HCT116 (cell line): ENCODE results near the gene HMGCS2. TPM values are rescaled to one million over a fixed set of nuclear protein-coding genes. Genes with fewer than 3 reads are reported as not detected.

Experiments used
- ATAC-seq: fragments of 200-7000 bp; cut with Tn5 transposase; 2 replicates; pipeline ENCODE4 v1.9.1; 2020; ENCODE audit warnings: mild to moderate bottlenecking, moderate library complexity
- BruUV-seq: library from RNA; stranded (reverse); fragments of 400-500 nt; replicated peaks from 2 replicates; lab custom pipeline; 2021; lab: Mats Ljungman, UMichigan
- CTCF ChIA-PET: fragments of 300-600 bp; sonication (Branson Sonifier 250); formaldehyde crosslinking; loops from one replicate; lab custom pipeline; 2021; ENCODE audit warnings: antibody characterized with exemption; lab: Charles Lee
- POLR2A ChIA-PET: fragments of 300-600, 350-600 bp; sonication (Branson Sonifier 250); formaldehyde crosslinking; loops from one replicate; lab custom pipeline; 2021; ENCODE audit warnings: antibody characterized with exemption; lab: Charles Lee
- RAD21 ChIA-PET, 2 experiments: fragments of 300-600 bp; sonication (Branson Sonifier 250); formaldehyde crosslinking; loops; one replicate each; lab custom pipeline; 2023; ENCODE audit warnings: low total read pairs in 2 of 2; ENCODE audit not compliant: uncharacterized antibody in 2 of 2, unreplicated experiment in 2 of 2, low non-redundant PET in 1 of 2; lab: Charles Lee
- DNase-seq: peaks from one replicate; pipeline ENCODE4 v3.0.0-alpha.2; 2010; ENCODE audit warnings: low read depth, low spot score
- H2AFZ ChIP-seq: fragments of 200-600 bp; shearing (Covaris generic), sonication (generic); 2 replicates; pipeline ENCODE4 v1.6.1; 2017; ENCODE audit warnings: low read depth, mixed run types, mixed read lengths, antibody characterized with exemption, low read length; ENCODE audit not compliant: poor library complexity, severe bottlenecking
- H3K27ac ChIP-seq: 2 replicates; pipeline ENCODE4 v1.5.1; 2012; ENCODE audit warnings: low read depth, low read length
- H3K27me3 ChIP-seq: fragments of 200-600 bp; sonication (generic); 2 replicates; pipeline ENCODE4 v1.6.1; 2016; ENCODE audit warnings: mixed run types, low read length, mixed read lengths; ENCODE audit not compliant: insufficient read depth
- H3K36me3 ChIP-seq, 2 experiments: fragments of 200-500 bp in 1 of 2; fragments of 200-600 bp in 1 of 2; sonication (Bioruptor generic) in 1 of 2; sonication (generic) in 1 of 2; 2 replicates each; pipeline versions ENCODE4 v1.5.1 to v1.6.1; 2014 to 2016; ENCODE audit warnings: low read length in 2 of 2, inconsistent platforms in 1 of 2, mixed read lengths in 1 of 2, mixed run types in 1 of 2; ENCODE audit not compliant: insufficient read depth in 2 of 2, control insufficient read depth in 1 of 2
- H3K4me1 ChIP-seq, 2 experiments: fragments of 200-600 bp in 1 of 2; sonication (generic) in 1 of 2; 2 replicates each; pipeline versions ENCODE4 v1.5.1 to v1.6.1; 2012 to 2017; ENCODE audit warnings: low read length in 2 of 2, inconsistent platforms in 1 of 2, mild to moderate bottlenecking in 1 of 2, mixed read lengths in 1 of 2, mixed run types in 1 of 2, moderate library complexity in 1 of 2; ENCODE audit not compliant: insufficient read depth in 2 of 2, control insufficient read depth in 1 of 2
- H3K4me2 ChIP-seq: fragments of 200-600 bp; sonication (generic); 2 replicates; pipeline ENCODE4 v1.6.1; 2017; ENCODE audit warnings: mixed run types, low read length, mixed read lengths
- H3K4me3 ChIP-seq, 2 experiments: fragments of 200-600 bp in 1 of 2; sonication (generic) in 1 of 2; replicated peaks in 1 of 2; 2 replicates each; pipeline ENCODE4 v1.5.1; 2011 to 2016; ENCODE audit warnings: low read length in 2 of 2, control low read depth in 1 of 2, low read depth in 1 of 2, mild to moderate bottlenecking in 1 of 2, mixed read lengths in 1 of 2, mixed run types in 1 of 2
- H3K79me2 ChIP-seq: fragments of 200-600 bp; sonication (generic); 2 replicates; pipeline ENCODE4 v1.6.1; 2017; ENCODE audit warnings: mild to moderate bottlenecking, mixed run types, low read length, moderate library complexity, mixed read lengths; ENCODE audit not compliant: insufficient read depth
- H3K9ac ChIP-seq: fragments of 200-600 bp; sonication (generic); 2 replicates; pipeline ENCODE4 v1.6.1; 2016; ENCODE audit warnings: low read length, mixed read lengths
- H3K9me2 ChIP-seq: fragments of 200-600 bp; sonication (generic), shearing (Covaris generic); 2 replicates; pipeline ENCODE4 v1.6.1; 2017; ENCODE audit warnings: mixed run types, mild to moderate bottlenecking, moderate library complexity; ENCODE audit not compliant: insufficient read depth
- H3K9me3 ChIP-seq, 2 experiments: fragments of 200-500 bp in 1 of 2; fragments of 200-600 bp in 1 of 2; sonication (Bioruptor generic) in 1 of 2; sonication (generic) in 1 of 2; 2 replicates each; pipeline ENCODE4 v1.6.1; 2014 to 2017; ENCODE audit warnings: low read length in 2 of 2, mixed read lengths in 2 of 2, inconsistent platforms in 1 of 2, low read depth in 1 of 2, mild to moderate bottlenecking in 1 of 2, mixed run types in 1 of 2, moderate library complexity in 1 of 2; ENCODE audit not compliant: control insufficient read depth in 1 of 2, insufficient read depth in 1 of 2
- H4K20me1 ChIP-seq: fragments of 200-600 bp; sonication (generic), shearing (Covaris generic); 2 replicates; pipeline ENCODE4 v1.6.1; 2017; ENCODE audit warnings: mixed run types, mild to moderate bottlenecking, moderate library complexity; ENCODE audit not compliant: insufficient read depth
- CBX3 ChIP-seq: IDR thresholded peaks from 2 replicates; pipeline ENCODE4 v1.6.1; 2012; ENCODE audit warnings: low read depth
- EZH2 ChIP-seq: fragments of 200-600 bp; sonication (generic); IDR thresholded peaks from 2 replicates; pipeline ENCODE4 v1.6.1; 2017; ENCODE audit warnings: antibody characterized with exemption, mixed run types
- EZH2phosphoT487 ChIP-seq: fragments of 200-600 bp; IDR thresholded peaks from 2 replicates; pipeline ENCODE4 v1.6.1; 2018; ENCODE audit warnings: antibody characterized with exemption, borderline replicate concordance
- JUND ChIP-seq: IDR thresholded peaks from 2 replicates; pipeline ENCODE4 v1.6.1; 2012
- POLR2AphosphoS5 ChIP-seq: IDR thresholded peaks from 2 replicates; pipeline ENCODE4 v1.6.1; 2011; ENCODE audit warnings: mild to moderate bottlenecking, low read depth, low read length, moderate library complexity
- RAD21 ChIP-seq: IDR thresholded peaks from 2 replicates; pipeline ENCODE4 v1.6.1; 2012; ENCODE audit warnings: low read depth, mild to moderate bottlenecking
- SIN3A ChIP-seq: IDR thresholded peaks from 2 replicates; pipeline ENCODE4 v1.6.1; 2012; ENCODE audit warnings: low read depth
- SP1 ChIP-seq: IDR thresholded peaks from 2 replicates; pipeline ENCODE4 v1.6.1; 2012; ENCODE audit warnings: low read depth
- SRF ChIP-seq: IDR thresholded peaks from 2 replicates; pipeline ENCODE4 v1.6.1; 2012; ENCODE audit warnings: low read depth
- YY1 ChIP-seq: IDR thresholded peaks from 2 replicates; pipeline ENCODE4 v1.6.1; 2011; ENCODE audit warnings: low read length, low read depth, moderate library complexity, mild to moderate bottlenecking; ENCODE audit not compliant: insufficient replicate concordance; ENCODE audit errors: extremely low read depth
- ZFX ChIP-seq: fragments of 450-650 bp; IDR thresholded peaks from 2 replicates; pipeline ENCODE4 v1.6.1; 2017
- ZNF274 ChIP-seq: fragments of 200-500 bp; sonication (Bioruptor generic); IDR thresholded peaks from 2 replicates; pipeline ENCODE4 v1.6.1; 2014; ENCODE audit warnings: mild to moderate bottlenecking, low read depth, low read length, inconsistent platforms
- intact Hi-C: fragments of 100-400 bp; cut with micrococcal nuclease; formaldehyde crosslinking; loops from 2 replicates; pipeline ENCODE4 v1.10.0; 2022
- total RNA-seq: library from RNA; stranded (reverse); gene quantifications from one replicate; pipeline ENCODE4 v1.2.1, GENCODE V29; 2021; ENCODE audit not compliant: unreplicated experiment
- TF ChIP-seq, protein P1 (sequence below), 3 experiments: fragments of 200-600 bp in 1 of 3; sonication (generic) in 1 of 3; IDR thresholded peaks in 2 of 3; conservative IDR thresholded peaks in 1 of 3; 2 replicates each; pipeline ENCODE4 v1.5.1; 2012 to 2017; ENCODE audit warnings: low read depth in 2 of 3, low read length in 2 of 3, antibody characterized with exemption in 1 of 3, borderline replicate concordance in 1 of 3, control low read depth in 1 of 3, mild to moderate bottlenecking in 1 of 3, mixed read lengths in 1 of 3, mixed run types in 1 of 3, moderate library complexity in 1 of 3; ENCODE audit not compliant: insufficient read depth in 1 of 3

Gene HMGCS2
- total RNA-seq, 1 experiment from 2014 or later, result 0.20 TPM

DNA sequence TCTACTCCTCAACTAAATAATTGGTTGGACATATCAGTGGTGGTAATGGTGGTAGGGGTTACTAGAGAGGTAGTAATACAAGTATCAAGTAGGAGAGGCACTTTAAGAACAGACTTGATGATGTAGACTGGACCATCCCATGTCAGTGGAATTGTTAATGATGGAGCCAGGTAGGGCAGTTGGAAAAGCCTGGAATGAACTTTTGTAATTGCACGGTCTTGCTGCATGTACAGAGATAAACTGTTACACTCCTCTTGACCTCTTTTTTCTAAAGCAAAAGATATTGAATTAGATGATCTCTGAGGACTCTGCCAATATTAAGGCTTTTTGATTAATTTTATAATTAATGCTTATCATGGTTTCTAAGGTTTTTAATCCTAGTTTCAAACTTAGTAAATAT lies 5.8 kb downstream of the HMGCS2 start:
- TF ChIP-seq EZH2phosphoT487, result no peak
- TF ChIP-seq ZFX, result no peak
- TF ChIP-seq EZH2, result no peak
- no peak for TF ChIP-seq ZNF274
- no peak for TF ChIP-seq SIN3A
- no peak for TF ChIP-seq SP1
- no peak for TF ChIP-seq YY1
- TF ChIP-seq, all 23 proteins: peak for 0
- H3K79me2 ChIP-seq, result no peaks in the 10 kb centered on the region
- no peak overlapping the region for H3K4me2 ChIP-seq
- no peak overlapping the region for H3K27ac ChIP-seq
- H3K9me3 ChIP-seq, result no peaks in the 10 kb centered on the region
- POLR2A ChIA-PET, result no interaction called here
- no peak overlapping the region for H3K9ac ChIP-seq
- no peaks in the 10 kb centered on the region for H3K36me3 ChIP-seq
- DNase-seq, result no peak
- intact Hi-C loops, result no loop called here
- no peak for ATAC-seq
- CTCF ChIA-PET, result no interaction called here
- no peaks in the 10 kb centered on the region for H4K20me1 ChIP-seq
- no peak overlapping the region for H3K4me3 ChIP-seq
- peaks cover 13% of the 10 kb centered on the region; the same call in 1 of the 2 replicates for H3K27me3 ChIP-seq
- no peaks in the 10 kb centered on the region for H3K9me2 ChIP-seq
- BruUV-seq, result no TSS peak
- no peak overlapping the region for H2AFZ ChIP-seq
- RAD21 ChIA-PET, result no interaction called here
- H3K4me1 ChIP-seq, result no peaks in the 10 kb centered on the region

DNA sequence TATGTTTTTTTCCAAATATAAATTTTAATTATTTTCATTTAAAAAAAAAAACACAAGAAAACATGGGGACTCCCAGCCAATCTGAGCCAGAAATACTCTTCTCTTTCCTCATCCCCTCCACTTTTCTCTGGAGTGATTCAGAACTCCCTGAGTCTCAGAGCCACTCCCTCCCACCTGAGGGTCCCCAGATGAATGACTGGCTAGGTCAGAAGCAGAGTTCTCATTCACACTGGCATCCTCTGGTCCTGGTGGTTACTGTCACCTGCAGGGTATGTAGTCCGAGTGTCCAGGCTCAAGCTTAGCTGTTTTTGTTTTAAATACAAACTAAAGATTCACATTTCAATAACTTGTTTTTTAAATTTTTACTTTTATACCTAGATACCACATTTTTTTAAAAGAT lies 6.3 kb downstream of the HMGCS2 start:
- ChIA-PET CTCF (no interaction called here), POLR2A (no interaction called here)

More for the DNA sequence above, 6.3 kb downstream of the HMGCS2 start:
- intact Hi-C loops, result no loop called here
- no peaks in the 10 kb centered on the region for H3K79me2 ChIP-seq
- no peak overlapping the region for H2AFZ ChIP-seq
- no peaks in the 10 kb centered on the region for H3K4me1 ChIP-seq
- no peaks in the 10 kb centered on the region for H4K20me1 ChIP-seq
- BruUV-seq, result no TSS peak
- H3K36me3 ChIP-seq, result no peaks in the 10 kb centered on the region
- H3K4me3 ChIP-seq, result no peak overlapping the region
- no peak overlapping the region for H3K4me2 ChIP-seq
- H3K9me3 ChIP-seq, result no peaks in the 10 kb centered on the region
- DNase-seq (no peak), ATAC-seq (no peak)
- H3K27me3 ChIP-seq, result peaks cover 13% of the 10 kb centered on the region; the same call in 1 of the 2 replicates
- H3K27ac ChIP-seq, result no peak overlapping the region
- H3K9ac ChIP-seq, result no peak overlapping the region
- H3K9me2 ChIP-seq, result no peaks in the 10 kb centered on the region
- TF ChIP-seq, protein P1, sequence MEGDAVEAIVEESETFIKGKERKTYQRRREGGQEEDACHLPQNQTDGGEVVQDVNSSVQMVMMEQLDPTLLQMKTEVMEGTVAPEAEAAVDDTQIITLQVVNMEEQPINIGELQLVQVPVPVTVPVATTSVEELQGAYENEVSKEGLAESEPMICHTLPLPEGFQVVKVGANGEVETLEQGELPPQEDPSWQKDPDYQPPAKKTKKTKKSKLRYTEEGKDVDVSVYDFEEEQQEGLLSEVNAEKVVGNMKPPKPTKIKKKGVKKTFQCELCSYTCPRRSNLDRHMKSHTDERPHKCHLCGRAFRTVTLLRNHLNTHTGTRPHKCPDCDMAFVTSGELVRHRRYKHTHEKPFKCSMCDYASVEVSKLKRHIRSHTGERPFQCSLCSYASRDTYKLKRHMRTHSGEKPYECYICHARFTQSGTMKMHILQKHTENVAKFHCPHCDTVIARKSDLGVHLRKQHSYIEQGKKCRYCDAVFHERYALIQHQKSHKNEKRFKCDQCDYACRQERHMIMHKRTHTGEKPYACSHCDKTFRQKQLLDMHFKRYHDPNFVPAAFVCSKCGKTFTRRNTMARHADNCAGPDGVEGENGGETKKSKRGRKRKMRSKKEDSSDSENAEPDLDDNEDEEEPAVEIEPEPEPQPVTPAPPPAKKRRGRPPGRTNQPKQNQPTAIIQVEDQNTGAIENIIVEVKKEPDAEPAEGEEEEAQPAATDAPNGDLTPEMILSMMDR (IDR thresholded peaks at IDR 0.05 in 2 of 3, conservative IDR thresholded peaks at IDR 0.05 in 1 of 3; ENCODE audit: borderline replicate concordance in 1 of 3, insufficient read depth in 1 of 3, low read depth in 2 of 3, low read length in 2 of 3), result no peak
- TF ChIP-seq RAD21 (no peak), EZH2phosphoT487 (no peak), JUND (no peak), SRF (no peak), POLR2AphosphoS5 (no peak), ZNF274 (no peak), CBX3 (no peak)
- RAD21 ChIA-PET, result no interaction called here
